ENCODE data around the gene DTNBP1. TPM values are rescaled to one million over a fixed set of nuclear protein-coding genes. Genes with fewer than 3 reads are reported as not detected.
"Not testable (repeated sequence)": the region's sequence is repeated elsewhere in the genome, so short reads cannot be mapped to it uniquely, and the experiment has no call there.

The DTNBP1 gene
- total RNA-seq, 6 donors from 2014 or later = 16.2 to 33.5 (median 21.3) TPM

DNA sequence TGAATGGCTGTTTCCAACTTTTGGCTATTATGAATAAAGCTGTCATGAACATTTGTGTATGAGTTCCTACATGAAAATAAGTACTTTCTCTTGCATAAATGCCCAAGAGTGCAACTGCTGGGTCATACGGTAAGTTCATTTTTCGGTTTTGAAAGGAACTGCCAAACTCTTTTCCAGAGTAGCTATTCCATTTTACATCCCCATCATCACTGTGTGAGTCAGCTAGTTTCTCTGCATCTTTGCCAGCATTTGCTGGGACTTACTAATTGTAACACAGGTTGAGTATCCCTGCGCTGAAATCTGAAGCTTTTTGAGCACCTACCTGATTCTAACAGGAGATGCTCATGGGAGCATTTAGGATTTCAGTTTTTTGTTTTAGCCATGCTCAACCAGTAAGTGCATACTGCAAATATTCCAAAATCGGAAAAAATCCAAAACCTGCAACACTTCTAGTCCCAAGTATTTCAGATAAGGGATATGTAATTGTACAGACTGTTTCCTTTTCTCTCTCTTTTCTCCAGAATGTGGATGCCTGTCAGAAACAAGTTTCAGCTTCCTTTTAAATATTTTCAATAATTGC, 118.4 kb downstream of the DTNBP1 start:
- ATAC-seq (ENCODE audit: low FRiP score in 2 of 2) (no peak), DNase-seq (no peak)
- no peaks in the 10 kb centered on the region for H3K36me3 ChIP-seq
- TF ChIP-seq POLR2AphosphoS5 (IDR thresholded peaks at IDR 0.05) (no peak), POLR2A (IDR thresholded peaks at IDR 0.05) (no peak), EP300 (IDR thresholded peaks at IDR 0.05) (no peak)
- TF ChIP-seq, protein P1, sequence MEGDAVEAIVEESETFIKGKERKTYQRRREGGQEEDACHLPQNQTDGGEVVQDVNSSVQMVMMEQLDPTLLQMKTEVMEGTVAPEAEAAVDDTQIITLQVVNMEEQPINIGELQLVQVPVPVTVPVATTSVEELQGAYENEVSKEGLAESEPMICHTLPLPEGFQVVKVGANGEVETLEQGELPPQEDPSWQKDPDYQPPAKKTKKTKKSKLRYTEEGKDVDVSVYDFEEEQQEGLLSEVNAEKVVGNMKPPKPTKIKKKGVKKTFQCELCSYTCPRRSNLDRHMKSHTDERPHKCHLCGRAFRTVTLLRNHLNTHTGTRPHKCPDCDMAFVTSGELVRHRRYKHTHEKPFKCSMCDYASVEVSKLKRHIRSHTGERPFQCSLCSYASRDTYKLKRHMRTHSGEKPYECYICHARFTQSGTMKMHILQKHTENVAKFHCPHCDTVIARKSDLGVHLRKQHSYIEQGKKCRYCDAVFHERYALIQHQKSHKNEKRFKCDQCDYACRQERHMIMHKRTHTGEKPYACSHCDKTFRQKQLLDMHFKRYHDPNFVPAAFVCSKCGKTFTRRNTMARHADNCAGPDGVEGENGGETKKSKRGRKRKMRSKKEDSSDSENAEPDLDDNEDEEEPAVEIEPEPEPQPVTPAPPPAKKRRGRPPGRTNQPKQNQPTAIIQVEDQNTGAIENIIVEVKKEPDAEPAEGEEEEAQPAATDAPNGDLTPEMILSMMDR (IDR thresholded peaks at IDR 0.05) = no peak
- WGBS, 2 donors = 86 to 90% methylated on average over 4 of the region's 4 CpGs
- H3K4me3 ChIP-seq = no peak overlapping the region
- no peak overlapping the region for H3K27ac ChIP-seq
- no peaks in the 10 kb centered on the region for H3K27me3 ChIP-seq
- peaks cover 0 to 8% (median 1%) of the 10 kb centered on the region in 4 donors for H3K9me3 ChIP-seq
- peaks cover under 1 to 16% (median 13%) of the 10 kb centered on the region in 4 donors for H3K4me1 ChIP-seq

DNA sequence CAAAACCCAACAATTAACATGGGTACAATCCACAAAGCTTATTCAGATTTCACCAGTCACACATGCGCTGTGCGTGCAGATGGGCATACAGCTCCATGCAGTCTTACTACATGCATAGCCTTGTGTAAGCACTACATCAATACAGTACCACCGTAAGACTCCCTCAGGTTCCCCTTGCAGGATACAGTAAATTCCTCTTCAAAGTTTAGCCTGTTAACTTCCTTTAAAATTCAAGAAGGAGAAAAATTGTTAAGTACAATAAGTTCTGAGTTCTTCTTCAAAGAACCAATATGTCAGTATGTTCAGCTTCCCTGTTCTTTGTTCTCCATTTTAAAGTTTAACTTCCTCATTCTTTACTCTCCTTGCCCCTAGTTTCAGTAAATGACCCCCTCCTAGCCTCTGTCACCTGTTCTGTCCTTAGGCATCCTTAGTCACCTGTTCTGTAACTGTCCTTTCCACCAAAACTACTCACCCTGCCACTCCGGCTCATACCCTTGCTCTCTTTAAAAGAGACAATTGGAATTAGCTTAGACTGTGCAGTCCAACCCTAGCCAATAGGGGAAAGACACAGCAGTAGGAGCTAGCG, 119.4 kb downstream of the DTNBP1 start:
- WGBS, 2 donors = 89 to 94% methylated on average over 5 of the region's 5 CpGs
- H3K4me3 ChIP-seq; H3K9me3 ChIP-seq; H3K27me3 ChIP-seq; ATAC-seq (ENCODE audit: low FRiP score in 2 of 2); DNase-seq; H3K36me3 ChIP-seq: not testable (repeated sequence)
- H3K27ac ChIP-seq = peak overlapping the region in 3 of 4 donors; percentile 6 to 47 (median 36)
- peaks cover 10 to 24% (median 17%) of the 10 kb centered on the region in 4 donors for H3K4me1 ChIP-seq

- WGBS, 2 donors = 56 to 68% methylated on average over 7 of the region's 7 CpGs
- no peaks in the 10 kb centered on the region for H3K36me3 ChIP-seq
- TF ChIP-seq EP300 (IDR thresholded peaks at IDR 0.05) = peak in 1 of 4 donors; percentile 3
- TF ChIP-seq, protein P1 (IDR thresholded peaks at IDR 0.05) = no peak
- peaks cover 0 to 8% (median 1%) of the 10 kb centered on the region in 4 donors for H3K9me3 ChIP-seq
- DNase-seq = no peak
- H3K4me1 ChIP-seq = peaks cover 13 to 25% (median 17%) of the 10 kb centered on the region in 4 donors
- H3K4me3 ChIP-seq = no peak overlapping the region
- ATAC-seq (ENCODE audit: low FRiP score in 2 of 2) = peak; percentile 41 to 88
- H3K27ac ChIP-seq = peak overlapping the region in 3 of 4 donors; percentile 11 to 56 (median 23)
- no peaks in the 10 kb centered on the region for H3K27me3 ChIP-seq
These were observed 123.0 kb downstream of the DTNBP1 start for GRCh38 chr6:15539722-15540270.

- H3K9me3 ChIP-seq = peaks cover 0 to 6% (median 1%) of the 10 kb centered on the region in 4 donors
- H3K4me1 ChIP-seq = peaks cover 13 to 25% (median 17%) of the 10 kb centered on the region in 4 donors
- no peaks in the 10 kb centered on the region for H3K27me3 ChIP-seq
- WGBS, 2 donors = 71 to 73% methylated on average over 9 of the region's 9 CpGs
- no peak for TF ChIP-seq POLR2A (IDR thresholded peaks at IDR 0.05)
- TF ChIP-seq, protein P1 (IDR thresholded peaks at IDR 0.05) = no peak
- TF ChIP-seq EP300 (IDR thresholded peaks at IDR 0.05) = no peak
- TF ChIP-seq POLR2AphosphoS5 (IDR thresholded peaks at IDR 0.05) = no peak
- peak overlapping the region in 3 of 4 donors; percentile 11 to 56 (median 23) for H3K27ac ChIP-seq
- ATAC-seq (ENCODE audit: low FRiP score in 2 of 2) (no peak), DNase-seq (no peak)
- no peak overlapping the region for H3K4me3 ChIP-seq
- H3K36me3 ChIP-seq = no peaks in the 10 kb centered on the region
These were observed 123.9 kb downstream of the DTNBP1 start for GRCh38 chr6:15538766-15539495.

DNA sequence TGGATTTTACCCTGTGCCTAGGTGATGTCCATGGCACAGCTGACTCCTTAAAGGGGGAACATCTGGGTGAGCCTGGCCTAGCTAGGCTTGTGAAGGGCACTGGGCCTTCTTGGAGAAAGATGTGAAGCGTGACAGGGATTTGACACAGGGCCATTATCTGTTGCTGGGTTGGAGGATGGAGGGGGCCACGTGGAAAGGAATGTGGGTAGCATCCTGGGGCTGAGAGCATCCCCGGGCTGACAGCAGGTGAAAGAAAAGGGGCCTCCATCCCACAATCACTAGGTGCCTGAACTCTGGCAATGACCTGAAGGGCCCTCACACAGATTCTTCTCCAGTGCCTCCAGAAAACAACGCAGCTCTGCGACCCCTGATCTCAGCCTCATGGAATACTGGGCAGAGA, 124.7 kb downstream of the DTNBP1 start:
- peaks cover 13 to 25% (median 17%) of the 10 kb centered on the region in 4 donors for H3K4me1 ChIP-seq
- no peak for ATAC-seq (ENCODE audit: low FRiP score in 2 of 2)
- DNase-seq = no peak
- H3K27ac ChIP-seq = no peak overlapping the region
- 98% methylated on average over 5 of the region's 5 CpGs for WGBS, 2 donors
- no peak overlapping the region for H3K4me3 ChIP-seq
- no peaks in the 10 kb centered on the region for H3K9me3 ChIP-seq
- TF ChIP-seq EP300 (IDR thresholded peaks at IDR 0.05) = no peak
- no peak for TF ChIP-seq POLR2A (IDR thresholded peaks at IDR 0.05)
- no peak for TF ChIP-seq POLR2AphosphoS5 (IDR thresholded peaks at IDR 0.05)
- TF ChIP-seq, protein P1 (IDR thresholded peaks at IDR 0.05) = no peak
- H3K36me3 ChIP-seq = no peaks in the 10 kb centered on the region
- no peaks in the 10 kb centered on the region for H3K27me3 ChIP-seq
